Colonic mucosa (tissue), 4 donors: ENCODE results near the gene MTHFD2. TPM values are rescaled to one million over a fixed set of nuclear protein-coding genes. Genes with fewer than 3 reads are reported as not detected.

Experiments used
- DNase-seq: peaks from one replicate; pipeline ENCODE4 v3.0.0-alpha.2; 2020
- H3K27ac ChIP-seq: fragments of 200-600 bp; one replicate; pipeline ENCODE4 v1.8.0; 2021
- H3K27me3 ChIP-seq: fragments of 200-600 bp; one replicate; pipeline ENCODE4 v1.8.0; 2021
- H3K36me3 ChIP-seq: fragments of 200-600 bp; one replicate; pipeline ENCODE4 v1.8.0; 2021
- H3K4me1 ChIP-seq: fragments of 200-600 bp; one replicate; pipeline ENCODE4 v1.8.0; 2021; ENCODE audit warnings: mild to moderate bottlenecking
- H3K4me3 ChIP-seq: fragments of 200-600 bp; one replicate; pipeline ENCODE4 v1.8.0; 2021
- H3K9ac ChIP-seq, 2 donors: one replicate each; pipeline ENCODE4 v1.7.0; 2013; ENCODE audit warnings: control low read depth in 2 of 2, low read depth in 2 of 2, low read length in 2 of 2
- H3K9me3 ChIP-seq: fragments of 200-600 bp; one replicate; pipeline ENCODE4 v1.8.0; 2021
- CTCF ChIP-seq: fragments of 200-600 bp; IDR thresholded peaks from one replicate; pipeline ENCODE4 v1.8.0; 2022; ENCODE audit warnings: antibody characterized with exemption, mild to moderate bottlenecking
- intact Hi-C: fragments of 100-400 bp; cut with DNase I; formaldehyde crosslinking; loops from one replicate; pipeline ENCODE4 v1.14.1; 2022
- total RNA-seq, 2 donors: library from RNA; stranded (reverse); fragmentation: NEBNext Ultra II Directional in 1 of 2; extraction: Animal tissue kit (Norgen Biotek cat#: 25700) in 1 of 2; gene quantifications; one replicate each; pipeline ENCODE4 v1.2.1, GENCODE V29; 2021
- donor health status: healthy.
- donor health status: DM: no; HTN: no; CAD: no.
- donor health status: DM: no; HTN: no; CAD: no.

MTHFD2 gene
- total RNA-seq, 2 donors from 2014 or later: 44.9 to 89.2 TPM

DNA sequence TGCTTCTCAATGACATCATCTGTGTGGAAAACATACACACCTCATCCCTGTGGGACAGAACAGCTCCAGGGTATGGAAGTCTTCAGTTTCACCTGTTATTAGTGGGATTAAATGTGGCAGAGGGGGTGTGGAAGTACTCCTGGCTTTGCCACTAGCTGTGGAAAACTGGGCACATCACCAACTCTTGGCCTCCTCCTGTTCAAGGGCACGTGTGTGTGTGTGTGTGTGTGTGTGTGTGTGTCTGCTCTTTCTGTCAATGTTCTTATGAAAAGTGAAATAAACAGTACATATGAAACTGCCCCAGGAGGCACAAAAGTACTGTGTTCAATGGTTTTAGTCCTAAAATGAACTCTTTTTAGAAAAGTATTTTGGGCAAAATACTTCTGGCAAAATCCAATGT lies 65.9 kb downstream of the MTHFD2 start:
- no peaks in the 10 kb centered on the region for H3K4me1 ChIP-seq
- DNase-seq: no peak
- no peak overlapping the region for H3K9ac ChIP-seq
- H3K36me3 ChIP-seq: no peaks in the 10 kb centered on the region
- no peaks in the 10 kb centered on the region for H3K9me3 ChIP-seq
- H3K27me3 ChIP-seq: no peaks in the 10 kb centered on the region
- H3K27ac ChIP-seq: no peak overlapping the region
- no peak for TF ChIP-seq CTCF
- intact Hi-C loops: loop anchor here (10.0 kb wide), 1 partner anchor 131 kb away; no protein-coding TSS in a partner anchor
- no peak overlapping the region for H3K4me3 ChIP-seq

GRCh38 chr2:74267068-74267467 lies 68.7 kb downstream of the MTHFD2 start:
- peak; percentile 68 for TF ChIP-seq CTCF
- H3K4me1 ChIP-seq: no peaks in the 10 kb centered on the region
- no peaks in the 10 kb centered on the region for H3K9me3 ChIP-seq
- H3K9ac ChIP-seq: no peak overlapping the region
- H3K36me3 ChIP-seq: no peaks in the 10 kb centered on the region
- H3K27ac ChIP-seq: peak overlapping the region; percentile 79
- H3K4me3 ChIP-seq: no peak overlapping the region
- H3K27me3 ChIP-seq: no peaks in the 10 kb centered on the region
- intact Hi-C loops: loop anchor here (10.0 kb wide), 1 partner anchor 128 kb away; no protein-coding TSS in a partner anchor
- DNase-seq: peak; percentile 83

Other genes with a start within 250 kb of the MTHFD2 start
- gene TET3, start 213.7 kb upstream of the MTHFD2 start, total RNA-seq: 10 to 100 TPM; 17.8 to 22.9 TPM
- 10 to 100 TPM; 44.8 to 95.1 TPM for gene BOLA3, start 50.7 kb upstream of the MTHFD2 start, total RNA-seq
- 100 to 1,000 TPM; 124 to 160 TPM for gene MOB1A, start 19.7 kb upstream of the MTHFD2 start, total RNA-seq
- gene SLC4A5, start 144.8 kb downstream of the MTHFD2 start, total RNA-seq: 1 to 10 TPM in 1 of 2 donors, under 1 TPM in 1; 0.45 to 2.8 TPM
- 100 to 1,000 TPM; 111 to 114 TPM for gene DCTN1, start 181.7 kb downstream of the MTHFD2 start, total RNA-seq
- 1 to 10 TPM in 1 of 2 donors, under 1 TPM in 1; 0.62 to 1.1 TPM for gene C2orf81, start 223.0 kb downstream of the MTHFD2 start, total RNA-seq
- 1 to 10 TPM; 7.5 to 9.0 TPM for gene WDR54, start 223.1 kb downstream of the MTHFD2 start, total RNA-seq
- 10 to 100 TPM; 51.4 to 89.9 TPM for gene RTKN, start 243.3 kb downstream of the MTHFD2 start, total RNA-seq